OCI-LY7 (cell line): ENCODE measurements around the gene LY6G6F.

Source experiments
- CTCF ChIP-seq: fragments of 200-600 bp; sonication (generic); conservative IDR thresholded peaks from 2 replicates; pipeline ENCODE4 v1.5.1; 2014; ENCODE audit warnings: mild to moderate bottlenecking, antibody characterized with exemption, low read length, moderate library complexity, mixed read lengths
- EZH2phosphoT487 ChIP-seq: fragments of 200-600 bp; sonication (generic); IDR thresholded peaks from 2 replicates; pipeline ENCODE4 v1.6.1; 2018; ENCODE audit warnings: low read depth, borderline replicate concordance, mild to moderate bottlenecking, mixed run types, antibody characterized with exemption, low read length, moderate library complexity, mixed read lengths

- TF ChIP-seq CTCF = 0 out of 2 replicates have a peak, but pooled peaks have one; percentile 29
- TF ChIP-seq EZH2phosphoT487 = no peak
Measured at GRCh38 chr6:31729979-31730630, 23.4 kb downstream of the LY6G6F start.
